Astrocyte (in vitro differentiated cells and primary cell): ENCODE measurements around the gene CTRB1. TPM values are rescaled to one million over a fixed set of nuclear protein-coding genes. Genes with fewer than 3 reads are reported as not detected.

Source experiments
- DNase-seq: peaks from one replicate; pipeline ENCODE4 v3.0.0-alpha.2; 2010; ENCODE audit warnings: low read depth
- FAIRE-seq: peaks from 2 replicates; lab custom pipeline; 2011; peaks lifted over from hg19 to GRCh38; lab: Jason Lieb, UNC
- H2AFZ ChIP-seq: 2 replicates; pipeline ENCODE4 v1.6.0; 2012; ENCODE audit warnings: low read depth, low read length, inconsistent platforms
- H3K27ac ChIP-seq: 2 replicates; pipeline ENCODE4 v1.5.1; 2011; ENCODE audit warnings: low read depth, low read length, inconsistent platforms
- H3K27me3 ChIP-seq: 2 replicates; pipeline ENCODE4 v1.6.0; 2011; ENCODE audit warnings: low read length, inconsistent platforms; ENCODE audit not compliant: insufficient read depth
- H3K36me3 ChIP-seq: 2 replicates; pipeline ENCODE4 v1.5.1; 2011; ENCODE audit warnings: low read length, inconsistent platforms; ENCODE audit not compliant: insufficient read depth
- H3K4me1 ChIP-seq: 2 replicates; pipeline ENCODE4 v1.5.1; 2011; ENCODE audit warnings: low read length, inconsistent platforms; ENCODE audit not compliant: insufficient read depth
- H3K4me2 ChIP-seq: 2 replicates; pipeline ENCODE4 v1.6.0; 2012; ENCODE audit warnings: low read length, inconsistent platforms
- H3K4me3 ChIP-seq: 2 replicates; pipeline ENCODE4 v1.5.1; 2011; ENCODE audit warnings: low read depth, mild to moderate bottlenecking, low read length, inconsistent platforms; ENCODE audit not compliant: insufficient read depth
- H3K79me2 ChIP-seq: 2 replicates; pipeline ENCODE4 v1.6.0; 2012; ENCODE audit warnings: mild to moderate bottlenecking, low read length, inconsistent platforms; ENCODE audit not compliant: insufficient read depth
- H3K9ac ChIP-seq: 2 replicates; pipeline ENCODE4 v1.6.0; 2012; ENCODE audit warnings: mild to moderate bottlenecking, low read length, inconsistent platforms
- H3K9me3 ChIP-seq: 2 replicates; pipeline ENCODE4 v1.5.1; 2012; ENCODE audit warnings: low read depth, mild to moderate bottlenecking, low read length, inconsistent platforms; ENCODE audit not compliant: insufficient read depth
- H4K20me1 ChIP-seq: 2 replicates; pipeline ENCODE4 v1.6.0; 2012; ENCODE audit warnings: low read length, inconsistent platforms; ENCODE audit not compliant: insufficient read depth
- H3K27ac Mint-ChIP-seq: one replicate; pipeline ENCODE4 v1.8.0; 2021; ENCODE audit warnings: mild to moderate bottlenecking, mixed read lengths; ENCODE audit not compliant: unreplicated experiment
- H3K27me3 Mint-ChIP-seq: one replicate; pipeline ENCODE4 v1.8.0; 2021; ENCODE audit warnings: low read depth, mixed read lengths; ENCODE audit not compliant: unreplicated experiment
- H3K36me3 Mint-ChIP-seq: one replicate; pipeline ENCODE4 v1.8.0; 2021; ENCODE audit warnings: low read depth, mixed read lengths; ENCODE audit not compliant: unreplicated experiment
- H3K4me1 Mint-ChIP-seq: one replicate; pipeline ENCODE4 v1.8.0; 2021; ENCODE audit warnings: low read depth, mixed read lengths; ENCODE audit not compliant: unreplicated experiment
- H3K4me3 Mint-ChIP-seq: one replicate; pipeline ENCODE4 v1.8.0; 2021; ENCODE audit warnings: mild to moderate bottlenecking, moderate library complexity, mixed read lengths; ENCODE audit not compliant: unreplicated experiment
- H3K9me3 Mint-ChIP-seq: one replicate; pipeline ENCODE4 v1.8.0; 2021; ENCODE audit warnings: mild to moderate bottlenecking, mixed read lengths; ENCODE audit not compliant: unreplicated experiment
- CTCF ChIP-seq: IDR thresholded peaks from 2 replicates; pipeline ENCODE4 v1.5.1; 2011; ENCODE audit warnings: low read depth, mild to moderate bottlenecking, inconsistent platforms, low read length, moderate library complexity; ENCODE audit not compliant: insufficient read depth
- EZH2 ChIP-seq: IDR thresholded peaks from 2 replicates; pipeline ENCODE4 v1.6.1; 2012; ENCODE audit warnings: mild to moderate bottlenecking, low read length, inconsistent platforms; ENCODE audit not compliant: insufficient read depth
- total RNA-seq: library from RNA; stranded (reverse); gene quantifications from 2 replicates; pipeline ENCODE4 v1.2.1, GENCODE V29; 2021

CTRB1 gene
- total RNA-seq, 1 donor from 2014 or later: not detected

GRCh38 chr16:75237398-75238131 lies 18.8 kb downstream of the CTRB1 start:
- Histone ChIP-seq H3K9ac (peak overlapping the region; percentile 90), H3K4me2 (peak overlapping the region; percentile 76), H3K79me2 (peaks cover 99% of the 10 kb centered on the region), H3K27ac (peak overlapping the region; percentile 97), H4K20me1 (peaks cover 80% of the 10 kb centered on the region), H3K36me3 (peaks cover 24% of the 10 kb centered on the region), H3K4me1 (peaks cover 49% of the 10 kb centered on the region), H3K9me3 (no peaks in the 10 kb centered on the region), H3K4me3 (no peak overlapping the region), H2AFZ (no peak overlapping the region), H3K27me3 (no peaks in the 10 kb centered on the region)
- Mint-ChIP-seq H3K4me3 (no peak overlapping the region), H3K36me3 (peaks cover 9% of the 10 kb centered on the region), H3K27ac (peak overlapping the region; percentile 69), H3K9me3 (no peaks in the 10 kb centered on the region), H3K4me1 (peaks cover 42% of the 10 kb centered on the region), H3K27me3 (no peaks in the 10 kb centered on the region)
- DNase-seq (no peak), FAIRE-seq (no peak)
- TF ChIP-seq CTCF (no peak), EZH2 (no peak)

- H3K27ac ChIP-seq: peak overlapping the region; percentile 97
- peak overlapping the region; percentile 76 for H3K4me2 ChIP-seq
- peak overlapping the region; percentile 90 for H3K9ac ChIP-seq
- H3K36me3 ChIP-seq: peaks cover 17% of the 10 kb centered on the region
- no peaks in the 10 kb centered on the region for H3K27me3 ChIP-seq
- DNase-seq (peak; percentile 91), FAIRE-seq (no peak)
- H3K4me3 ChIP-seq: no peak overlapping the region
- Mint-ChIP-seq H3K4me1 (peaks cover 45% of the 10 kb centered on the region), H3K27ac (no peak overlapping the region), H3K36me3 (peaks cover 12% of the 10 kb centered on the region), H3K4me3 (no peak overlapping the region), H3K9me3 (no peaks in the 10 kb centered on the region), H3K27me3 (no peaks in the 10 kb centered on the region)
- peaks cover 76% of the 10 kb centered on the region for H4K20me1 ChIP-seq
- no peak overlapping the region for H2AFZ ChIP-seq
- H3K79me2 ChIP-seq: peaks cover 100% of the 10 kb centered on the region
- no peaks in the 10 kb centered on the region for H3K9me3 ChIP-seq
- no peak for TF ChIP-seq CTCF
- TF ChIP-seq EZH2: no peak
- H3K4me1 ChIP-seq: peaks cover 49% of the 10 kb centered on the region
These were observed 19.5 kb downstream of the CTRB1 start for GRCh38 chr16:75238132-75238852.
